ENCODE measurements around the gene GLIPR1L2.

The GLIPR1L2 gene

DNA sequence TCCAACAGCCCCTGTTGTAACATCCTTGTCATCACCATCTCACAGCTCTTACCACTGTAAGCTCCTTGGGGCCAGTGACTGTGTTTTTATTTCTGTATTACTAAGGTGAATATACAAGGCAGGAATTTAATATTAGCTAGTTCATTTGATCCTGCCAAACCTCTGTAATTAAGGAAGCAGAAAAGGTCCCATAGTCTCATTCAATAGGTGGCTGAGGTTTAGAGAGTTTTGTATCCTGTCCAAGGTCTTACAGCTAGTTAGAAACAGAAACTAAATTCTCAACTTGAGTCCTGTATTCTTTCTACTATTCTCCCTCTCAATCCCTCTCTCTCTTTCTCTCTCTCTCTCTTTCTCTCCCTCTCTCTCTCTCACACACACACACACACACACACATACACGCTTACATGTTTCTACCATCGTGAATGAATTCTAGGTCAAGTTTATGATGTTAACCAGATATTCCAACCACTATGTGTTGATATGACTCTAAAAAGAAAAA, 89.1 kb downstream of the GLIPR1L2 start:
- peak; percentile 41 for DNase-seq

DNA sequence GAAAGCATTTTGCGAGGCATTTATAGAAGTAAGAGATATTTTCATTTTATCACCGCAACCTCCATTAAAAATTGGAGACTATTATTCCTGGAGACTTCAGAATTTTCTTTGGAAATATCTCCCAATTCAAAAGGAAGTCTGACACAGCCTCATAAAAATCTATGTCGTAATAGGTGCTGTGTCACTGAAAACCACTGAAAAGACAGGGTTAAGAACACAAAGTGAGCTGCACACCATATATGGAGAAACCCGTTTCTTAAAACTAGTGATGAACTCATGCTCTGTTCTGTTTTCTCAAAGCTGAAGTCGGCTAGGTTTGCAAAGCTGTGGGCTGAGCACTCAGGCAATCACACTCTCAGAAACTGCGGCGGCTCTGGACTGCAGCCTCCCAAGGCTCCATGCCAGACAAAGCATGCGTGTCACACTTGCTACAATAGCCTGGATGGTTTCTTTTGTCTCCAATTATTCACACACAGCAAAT, 89.6 kb downstream of the GLIPR1L2 start, which contains the start of gene GLIPR1:
GLIPR1 (plus strand) TSS at position 287 of the 481 bp plus-strand sequence; CDS start at position 413, 126 bp downstream.
- peak; percentile 91 for DNase-seq

DNA sequence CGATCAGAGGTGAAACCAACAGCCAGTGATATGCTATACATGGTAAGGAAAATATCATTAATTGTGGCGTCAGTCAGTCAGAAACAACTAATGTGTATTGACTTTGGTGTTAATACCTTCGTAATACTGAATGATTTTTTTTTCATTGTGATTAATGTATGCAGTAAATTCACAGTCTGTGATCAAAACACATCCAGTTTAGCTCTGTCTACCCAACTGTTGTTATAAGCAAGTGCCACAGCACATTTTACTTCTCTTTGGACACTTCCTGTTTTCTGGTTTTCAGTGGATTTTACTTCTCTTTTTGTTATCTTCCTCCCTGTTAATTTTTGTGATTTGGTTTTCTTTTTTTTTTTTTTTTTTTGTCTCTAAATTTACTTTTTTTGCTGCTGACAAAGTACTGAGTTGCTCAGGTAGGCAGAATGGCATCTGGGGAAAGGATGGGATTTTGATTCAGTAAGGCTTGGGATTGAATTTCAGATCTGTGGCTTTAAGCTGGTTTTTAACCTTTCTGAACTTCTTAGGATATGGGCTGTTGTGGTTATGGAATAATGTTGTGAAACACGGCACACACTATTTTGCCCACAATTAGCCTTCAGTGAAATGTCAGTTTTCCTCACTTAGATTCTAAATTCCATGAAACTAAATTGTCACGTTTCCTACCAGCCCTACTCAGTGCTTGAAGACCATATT, 90.3 kb downstream of the GLIPR1L2 start:
- no peak for DNase-seq

DNA sequence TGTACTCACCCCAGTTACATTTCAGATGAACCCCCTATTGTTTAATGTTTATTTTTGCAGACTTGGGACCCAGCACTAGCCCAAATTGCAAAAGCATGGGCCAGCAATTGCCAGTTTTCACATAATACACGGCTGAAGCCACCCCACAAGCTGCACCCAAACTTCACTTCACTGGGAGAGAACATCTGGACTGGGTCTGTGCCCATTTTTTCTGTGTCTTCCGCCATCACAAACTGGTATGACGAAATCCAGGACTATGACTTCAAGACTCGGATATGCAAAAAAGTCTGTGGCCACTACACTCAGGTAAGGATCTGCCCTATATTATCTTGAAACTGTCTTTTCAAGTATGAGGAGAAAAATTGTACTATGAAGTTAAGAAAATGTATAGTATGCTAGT, 90.9 kb downstream of the GLIPR1L2 start:
- DNase-seq, result no peak

All from activated CD4-positive, alpha-beta T cell treated with anti-CD3 and anti-CD28 coated beads, Interleukin-2, amount 50 U/mL, for 16 hours (primary cell).